NCI-H2171 (cell line): Measurements from ENCODE around the gene PHETA1.
"Not testable (repeated sequence)": the region's sequence is repeated elsewhere in the genome, so short reads cannot be mapped to it uniquely, and the experiment has no call there.

Experiments
- DNase-seq: peaks from one replicate; lab custom pipeline; 2025; lab: John Stamatoyannopoulos, UW

PHETA1 gene

DNA sequence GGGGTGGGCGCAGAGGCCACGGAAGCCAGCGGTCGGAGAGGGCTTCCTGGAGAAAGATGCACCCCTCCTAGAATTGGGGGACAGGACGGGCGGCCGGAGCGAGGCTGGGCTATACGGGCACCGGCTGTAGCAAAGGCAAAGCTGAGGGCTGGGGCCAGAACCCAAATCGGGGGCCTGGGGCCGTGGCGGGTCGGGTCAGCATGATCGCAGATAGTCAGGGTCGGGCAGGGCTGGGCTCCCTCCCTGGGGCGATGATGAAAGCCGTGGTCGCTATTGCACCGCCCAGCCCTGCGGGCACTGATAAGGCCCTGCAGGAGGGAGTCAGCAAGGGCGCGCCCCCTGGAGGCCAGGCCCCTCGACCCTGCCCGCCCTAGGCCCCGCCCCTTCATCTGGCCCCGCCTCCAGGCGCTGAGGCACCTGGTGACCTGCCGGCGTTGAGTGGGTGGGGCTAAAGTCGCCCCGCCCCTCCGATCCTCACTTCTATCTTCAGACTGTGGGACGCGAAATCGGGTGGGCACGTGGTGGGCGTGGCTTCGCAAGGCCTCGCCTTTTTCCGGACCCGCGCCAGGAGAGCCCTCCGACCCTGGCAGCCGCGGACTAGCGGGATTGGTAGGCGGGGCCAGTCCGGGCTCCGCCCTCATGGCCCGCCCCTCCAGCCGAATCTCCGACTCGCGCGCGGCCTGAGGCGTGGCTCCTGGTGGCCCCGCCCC, 36.4 kb upstream of the PHETA1 start:
- DNase-seq: peak; percentile 82

DNA sequence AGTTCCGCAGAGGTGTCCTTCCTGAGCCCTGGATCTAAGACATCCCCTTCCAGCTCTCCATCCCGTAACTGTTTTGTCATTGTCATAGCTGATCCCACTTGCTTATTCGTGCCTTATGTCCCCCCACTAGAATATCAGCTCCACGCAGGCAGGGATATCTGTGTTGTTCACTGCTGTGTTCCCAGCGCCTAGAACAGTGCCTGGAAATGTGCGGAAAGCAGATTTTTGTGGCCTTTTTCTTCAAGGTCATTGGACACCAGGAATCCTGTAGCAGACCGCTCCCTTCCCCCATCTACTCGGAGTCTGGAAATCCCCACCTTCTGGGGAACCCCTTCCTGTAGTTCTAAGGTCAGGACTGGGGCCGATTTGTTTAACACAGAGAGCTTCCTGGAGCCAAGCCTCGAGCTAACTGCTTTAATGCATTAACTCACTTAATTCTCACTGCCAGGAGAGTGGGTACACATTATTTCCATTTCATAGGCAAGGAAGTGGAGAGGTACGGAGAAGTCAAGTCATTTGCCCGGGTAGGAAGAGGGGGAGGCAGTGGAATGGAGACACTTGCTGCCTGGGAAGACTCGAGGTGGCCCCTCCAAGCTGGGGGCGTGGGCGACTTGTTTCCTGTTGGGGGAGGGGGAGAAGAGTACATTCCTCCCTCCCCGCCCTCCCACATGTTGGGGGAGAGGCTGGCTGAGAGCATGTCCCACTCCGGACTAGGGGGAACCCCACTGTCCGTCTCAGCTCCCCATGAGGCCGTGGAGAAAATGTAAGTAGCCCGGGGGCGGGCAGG, 35.7 kb upstream of the PHETA1 start:
- no peak for DNase-seq

DNA sequence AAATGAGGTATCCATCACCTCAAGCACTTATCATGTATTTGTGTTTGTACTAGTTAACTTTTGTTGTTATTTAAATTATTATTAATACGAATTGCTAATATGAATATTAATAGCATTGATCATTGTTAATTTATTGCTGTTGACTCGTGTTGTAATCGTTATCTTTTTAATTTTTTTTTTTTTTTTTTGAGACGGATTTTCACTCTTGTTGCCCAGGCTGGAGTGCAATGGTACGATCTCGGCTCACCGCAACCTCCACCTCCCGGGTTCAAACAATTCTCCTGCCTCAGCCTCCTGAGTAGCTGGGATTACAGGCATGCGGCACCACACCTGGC, 33.6 kb upstream of the PHETA1 start:
- DNase-seq: not testable (repeated sequence)

DNA sequence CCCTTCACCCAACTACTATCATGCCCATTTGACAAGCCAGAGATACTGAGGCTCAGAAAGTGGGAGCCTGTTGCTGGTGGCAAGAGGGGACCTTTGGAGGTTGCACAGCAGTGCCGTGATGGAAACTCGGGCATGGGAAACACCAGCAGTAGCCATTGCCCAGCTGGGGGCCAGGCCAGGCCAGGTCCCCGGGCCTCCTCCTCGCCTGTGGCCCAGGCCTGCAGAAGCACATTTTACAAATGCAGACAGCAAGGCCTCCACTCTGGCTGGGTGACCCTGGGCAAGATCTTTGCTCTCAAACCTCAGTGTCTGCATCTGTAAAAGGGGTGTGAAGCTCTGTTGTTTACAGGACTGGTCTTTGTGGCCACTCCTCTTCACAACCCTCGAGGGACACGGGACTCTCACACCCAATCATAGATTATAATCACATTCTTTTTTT, 32.3 kb upstream of the PHETA1 start:
- DNase-seq: no peak

DNA sequence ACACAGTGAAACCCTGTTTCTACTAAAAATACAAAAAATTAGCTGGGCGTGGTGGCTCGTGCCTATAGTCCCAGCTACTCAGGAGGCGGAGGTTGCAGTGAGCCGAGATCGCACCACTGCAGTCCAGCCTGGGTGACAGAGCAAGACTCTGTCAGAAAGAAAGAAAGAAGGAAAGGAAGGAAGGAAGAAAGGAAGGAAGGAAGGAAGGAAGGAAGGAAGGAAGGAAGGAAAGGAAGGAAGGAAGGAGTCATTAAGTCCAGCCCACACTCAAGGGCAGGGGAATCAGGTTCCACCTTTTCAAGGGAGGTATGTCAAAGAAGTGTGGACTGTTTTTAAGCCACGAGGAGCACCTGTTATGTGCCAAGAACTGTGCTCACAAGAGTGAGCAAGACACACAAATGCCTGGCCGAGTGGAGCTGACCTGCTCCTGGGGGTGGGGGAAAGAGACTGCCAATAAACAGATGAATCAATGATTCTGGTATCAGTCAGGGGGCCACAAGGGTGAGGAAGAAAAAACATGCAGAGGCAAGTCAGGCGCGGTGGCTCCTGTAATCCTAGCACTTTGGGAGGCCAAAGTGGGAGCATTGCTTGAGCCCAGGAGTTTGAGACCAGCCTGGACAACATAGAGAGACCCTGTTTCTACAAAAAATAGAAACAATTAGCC, 31.0 kb upstream of the PHETA1 start:
- DNase-seq: not testable (repeated sequence)

DNA sequence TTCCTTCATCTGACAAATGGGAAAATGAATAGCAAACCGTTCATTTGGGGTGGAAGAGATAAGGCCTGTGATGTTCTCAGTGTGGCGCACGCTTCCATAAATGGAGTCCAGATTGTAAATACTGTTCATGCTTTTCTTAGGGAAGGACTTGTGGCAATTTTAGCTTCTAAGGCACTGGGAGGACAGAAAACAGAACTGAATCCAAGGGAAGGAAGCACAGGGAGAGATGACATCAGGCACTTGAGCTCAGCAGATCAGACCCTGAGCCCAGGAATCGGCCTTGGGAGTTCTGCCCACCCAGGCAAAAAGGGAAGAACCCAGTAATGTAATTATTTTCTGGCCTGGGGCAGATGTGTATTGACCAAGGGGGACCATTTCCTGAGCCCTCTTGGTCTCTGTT, 29.6 kb upstream of the PHETA1 start:
- no peak for DNase-seq

DNA sequence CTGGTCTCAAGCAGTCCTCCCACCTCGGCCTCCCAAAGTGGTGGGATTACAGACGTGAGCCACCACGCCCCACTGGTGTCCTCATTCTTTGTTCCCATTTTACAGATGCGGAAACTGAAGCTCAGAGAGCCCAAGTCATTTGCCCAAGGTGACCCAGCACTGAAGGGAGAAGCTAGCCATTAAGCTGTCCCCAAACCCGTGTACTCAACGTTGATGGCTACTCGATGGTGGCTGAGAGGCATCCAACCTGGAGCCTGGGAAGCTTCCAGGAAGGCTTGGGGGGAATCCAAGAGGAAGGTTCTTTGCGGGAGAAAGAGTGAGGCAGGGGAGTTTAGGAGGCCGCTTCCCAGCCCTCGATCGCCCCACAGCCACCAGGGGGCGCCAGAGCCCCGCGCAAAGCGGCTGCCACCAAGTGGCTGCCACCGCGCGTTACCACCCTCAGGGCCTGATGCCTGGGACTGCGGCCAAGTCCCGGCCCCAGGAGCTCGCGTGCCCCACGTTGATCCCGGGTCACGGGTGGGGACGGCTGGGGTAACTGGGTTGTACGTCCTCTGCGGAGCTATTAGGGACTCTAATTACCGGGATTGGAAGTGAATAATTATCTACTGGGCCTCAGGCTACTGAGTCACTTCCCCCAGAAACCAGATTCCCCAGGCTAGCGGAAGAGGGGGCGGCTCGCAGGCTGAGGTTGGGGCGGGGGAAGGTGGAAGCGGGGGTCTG, 28.0 kb upstream of the PHETA1 start:
- DNase-seq: peak; percentile 70

DNA sequence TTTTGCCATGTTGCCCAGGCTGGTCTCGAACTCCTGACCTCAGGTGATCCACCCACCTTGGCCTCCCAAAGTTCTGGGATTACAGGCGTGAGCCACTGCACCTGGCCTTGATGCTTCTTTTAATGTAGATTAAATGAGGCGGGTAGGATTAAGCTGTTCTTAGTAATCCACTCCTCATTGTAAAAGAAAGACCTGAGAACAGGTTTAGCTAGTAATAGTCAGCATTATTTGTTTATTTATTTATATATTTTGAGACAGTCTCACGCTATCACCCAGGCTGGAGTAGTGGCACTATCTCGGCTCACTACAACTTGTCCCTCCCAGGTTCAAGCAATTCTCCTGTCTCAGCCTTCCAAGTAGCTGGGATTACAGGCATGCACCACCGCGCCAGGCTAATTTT, 27.4 kb upstream of the PHETA1 start:
- not testable (repeated sequence) for DNase-seq

DNA sequence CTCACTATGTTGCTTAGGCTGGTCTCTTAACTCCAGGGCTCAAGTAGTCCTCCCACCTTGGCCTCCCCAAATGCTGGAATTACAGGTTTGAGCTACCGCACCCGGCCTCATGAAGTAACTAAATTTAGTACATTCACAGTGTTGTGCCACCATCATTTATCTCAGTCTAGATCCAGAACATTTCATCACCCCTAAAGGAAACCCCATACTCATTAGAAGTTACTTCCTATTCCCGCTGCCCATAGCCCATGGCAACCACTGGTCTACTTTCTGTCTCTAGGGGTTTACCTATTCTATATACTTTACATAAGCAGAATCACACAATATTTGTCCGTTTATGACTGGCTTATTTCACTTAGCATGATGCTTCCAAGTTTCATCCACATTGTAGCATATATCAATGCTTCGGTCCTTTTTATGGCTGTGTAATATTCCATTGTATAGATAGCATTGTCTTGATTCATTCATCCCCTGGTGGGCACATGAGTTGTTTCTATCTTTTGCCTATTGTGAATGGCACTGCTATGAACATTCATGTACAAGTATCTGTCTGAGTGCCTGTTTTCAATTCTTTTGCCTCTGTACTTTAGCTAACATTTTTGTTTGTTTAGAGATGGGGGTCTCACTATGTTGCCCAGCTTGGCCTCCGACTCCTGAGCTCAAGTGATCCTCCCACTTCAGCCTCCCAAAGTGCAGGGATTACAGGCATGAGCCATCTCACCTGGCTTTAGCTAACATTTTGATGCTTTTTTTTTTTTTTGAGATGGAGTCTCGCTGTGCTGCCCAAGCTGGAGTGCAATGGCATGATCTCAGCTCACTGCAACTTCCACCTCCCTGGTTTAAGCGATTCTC, 26.7 kb upstream of the PHETA1 start:
- DNase-seq: no peak

DNA sequence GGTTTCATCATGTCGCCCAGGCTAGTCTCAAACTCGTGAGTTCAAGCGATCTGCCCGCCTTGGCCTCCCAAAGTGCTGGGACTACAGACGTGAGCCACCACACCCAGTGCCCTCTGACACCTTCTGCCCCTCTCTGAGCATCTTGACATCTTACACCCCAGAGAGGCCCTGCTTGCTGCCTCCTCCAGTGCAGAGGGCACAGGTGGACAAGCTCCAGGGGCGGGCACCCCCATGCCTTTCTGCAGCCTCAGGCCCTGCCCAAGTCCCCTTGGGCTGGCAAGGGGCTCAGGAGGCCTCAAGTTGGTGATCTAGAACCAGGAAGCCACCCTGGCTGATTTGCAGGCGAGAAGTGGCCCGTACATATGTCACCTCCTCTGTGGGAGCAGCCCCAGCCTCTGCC, 25.6 kb upstream of the PHETA1 start:
- no peak for DNase-seq

DNA sequence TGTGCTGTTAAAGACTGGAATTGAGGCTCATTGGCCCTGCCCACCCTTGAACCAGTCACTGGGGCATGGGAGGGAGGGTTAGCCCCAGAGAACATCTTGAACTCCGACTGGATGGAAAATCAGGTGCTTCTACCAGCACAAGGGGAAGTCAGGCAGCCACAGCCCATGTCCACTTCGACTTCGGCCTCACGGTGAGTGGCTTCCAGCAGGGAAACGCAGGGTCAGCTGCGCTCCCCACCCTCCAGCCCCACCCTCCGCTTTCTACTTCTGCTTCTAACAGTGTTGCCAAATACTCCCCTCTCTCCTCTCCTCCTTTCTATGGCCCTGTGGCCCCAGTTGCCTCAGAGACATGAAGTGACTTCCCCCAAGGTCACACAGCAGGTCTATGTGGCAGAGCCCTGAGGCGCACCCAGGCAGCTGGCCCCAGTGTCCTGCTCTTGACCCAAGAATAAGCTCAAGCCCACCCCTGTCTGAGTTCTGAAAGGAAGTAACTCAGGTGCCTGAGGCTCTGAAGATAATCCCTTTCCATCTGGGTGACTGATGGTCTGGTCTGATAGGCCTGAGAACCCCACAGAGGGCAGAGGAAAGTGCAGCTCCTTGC, 24.9 kb upstream of the PHETA1 start:
- DNase-seq: no peak

DNA sequence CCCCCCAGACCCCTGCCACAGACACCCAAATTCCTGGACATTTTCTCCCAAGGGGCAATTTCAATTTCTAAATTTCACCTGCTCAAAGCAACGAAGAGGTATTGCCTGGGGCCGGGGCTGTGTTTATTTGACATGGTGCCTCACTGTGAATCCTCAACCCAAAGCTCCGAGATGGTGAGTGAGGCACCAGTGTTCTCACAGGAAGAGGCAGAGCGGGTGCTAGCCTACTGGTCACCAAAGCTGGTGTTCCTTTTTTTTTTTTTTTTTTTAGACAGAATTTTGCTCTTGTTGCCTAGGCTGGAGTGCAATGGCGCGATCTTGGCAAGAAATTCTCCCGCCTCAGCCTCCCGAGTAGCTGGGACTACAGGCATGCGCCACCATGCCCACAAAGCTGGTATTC, 22.0 kb upstream of the PHETA1 start:
- DNase-seq: no peak

DNA sequence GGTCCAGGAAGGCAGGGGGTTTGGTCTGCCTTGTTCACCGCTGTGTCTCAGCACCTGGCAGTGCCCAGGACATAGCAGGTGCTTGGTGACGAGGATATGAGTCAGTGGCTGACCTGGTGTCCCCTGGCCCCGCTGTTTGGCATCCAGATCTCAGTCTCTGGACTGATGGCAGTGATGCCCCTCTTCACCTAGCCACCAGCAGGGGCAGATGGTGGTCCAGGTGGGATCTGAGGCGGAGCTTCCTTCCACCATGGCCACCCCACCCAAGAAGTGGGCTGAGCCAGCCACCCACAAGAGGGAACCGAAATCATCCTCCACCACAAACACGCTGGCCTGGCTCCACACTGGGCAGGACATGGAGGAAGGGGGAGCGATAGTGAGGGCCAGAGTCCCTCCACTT, 20.7 kb upstream of the PHETA1 start:
- DNase-seq: no peak

DNA sequence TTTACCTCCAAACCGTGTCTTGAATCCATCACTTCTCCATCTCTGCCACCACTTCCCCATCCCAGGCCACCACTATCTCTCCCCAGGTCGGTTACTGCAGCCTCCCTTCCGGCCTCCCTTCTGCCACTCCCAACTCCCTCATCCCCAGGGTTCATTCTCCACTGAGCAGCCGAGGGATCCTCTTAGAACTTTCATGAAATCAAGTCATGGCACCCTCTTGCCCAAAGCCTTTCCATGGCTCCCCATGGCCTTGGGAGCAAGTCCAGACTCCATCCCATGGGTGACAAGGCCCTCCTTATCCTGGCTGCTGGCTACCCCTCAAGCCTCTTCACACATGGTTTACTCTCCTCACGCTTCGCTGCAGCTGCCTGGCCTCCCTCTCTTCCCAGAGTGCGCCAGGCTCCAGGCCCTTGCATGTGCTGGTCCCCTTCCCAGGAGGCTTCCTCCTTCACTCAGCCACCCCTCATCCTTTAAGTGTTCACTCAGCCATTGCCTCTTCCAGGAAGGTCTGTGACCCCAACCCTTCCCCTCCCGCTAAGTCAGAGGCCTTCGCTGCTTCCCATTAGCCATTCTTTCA, 18.9 kb upstream of the PHETA1 start:
- DNase-seq: no peak

DNA sequence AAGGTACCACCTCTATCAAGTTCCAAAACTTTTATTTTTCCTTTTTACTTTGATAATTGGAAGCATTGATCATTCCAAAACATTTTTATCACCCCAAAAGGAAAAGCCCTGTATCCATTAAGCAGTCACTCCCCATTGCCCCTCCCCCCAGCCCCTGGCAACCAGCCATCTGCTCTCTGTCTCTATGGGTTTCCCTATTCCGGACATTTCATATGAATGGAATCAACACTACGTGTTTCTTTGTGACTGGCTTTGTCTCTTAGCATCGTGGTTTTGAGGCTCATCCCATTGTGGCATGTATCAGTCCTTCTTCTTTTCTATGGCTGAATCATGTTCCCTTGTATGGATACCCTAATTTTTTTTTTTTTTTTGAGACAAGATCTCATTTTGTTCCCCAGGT, 18.0 kb upstream of the PHETA1 start:
- no peak for DNase-seq

DNA sequence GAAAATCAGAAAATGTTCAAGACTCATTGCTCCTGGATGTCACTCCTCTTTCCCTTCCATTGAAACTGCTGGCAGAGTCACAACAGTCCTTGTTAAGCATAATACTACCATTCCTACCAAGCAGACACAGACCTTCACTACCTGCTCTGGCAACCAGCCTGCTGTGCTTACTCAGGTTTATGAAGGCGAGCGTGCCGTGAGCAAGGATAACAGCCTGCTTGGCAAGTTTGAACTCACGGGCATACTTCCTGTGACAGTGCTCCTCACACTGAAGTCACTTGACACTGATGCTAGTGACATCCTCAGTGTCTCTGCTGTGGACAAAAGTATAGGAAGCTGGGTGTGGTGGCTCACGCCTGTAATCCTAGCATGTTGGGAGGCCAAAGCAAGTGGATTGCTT, 15.7 kb upstream of the PHETA1 start:
- no peak for DNase-seq

DNA sequence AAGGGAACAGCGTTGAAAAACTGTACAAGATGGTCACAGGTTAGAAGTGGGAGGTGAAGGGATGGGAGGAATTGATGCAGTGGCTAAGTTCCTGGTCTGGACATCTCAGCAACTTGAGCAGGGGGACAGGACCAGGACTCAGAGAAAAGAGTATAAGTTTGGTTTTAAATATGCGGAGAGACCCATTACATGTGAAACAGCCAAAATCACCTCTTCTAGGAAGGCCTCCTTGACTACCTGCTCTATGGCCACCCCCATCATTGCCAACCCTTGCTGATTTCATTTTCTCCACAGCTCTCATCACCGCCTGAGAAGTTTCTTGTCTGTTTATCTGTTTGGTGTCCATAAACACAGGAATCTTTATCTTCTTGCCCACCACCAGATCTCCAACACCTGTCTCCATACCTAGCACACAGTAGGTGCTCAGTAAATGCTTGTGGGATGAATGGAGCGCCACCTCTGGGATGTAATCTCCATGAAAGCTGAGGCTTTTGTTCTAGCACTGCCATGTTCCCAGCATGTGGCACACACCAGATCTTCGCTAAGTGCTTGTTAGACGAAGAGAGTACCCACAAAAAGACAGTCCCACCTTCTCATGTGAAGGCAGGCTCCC, 11.2 kb upstream of the PHETA1 start:
- DNase-seq: no peak

DNA sequence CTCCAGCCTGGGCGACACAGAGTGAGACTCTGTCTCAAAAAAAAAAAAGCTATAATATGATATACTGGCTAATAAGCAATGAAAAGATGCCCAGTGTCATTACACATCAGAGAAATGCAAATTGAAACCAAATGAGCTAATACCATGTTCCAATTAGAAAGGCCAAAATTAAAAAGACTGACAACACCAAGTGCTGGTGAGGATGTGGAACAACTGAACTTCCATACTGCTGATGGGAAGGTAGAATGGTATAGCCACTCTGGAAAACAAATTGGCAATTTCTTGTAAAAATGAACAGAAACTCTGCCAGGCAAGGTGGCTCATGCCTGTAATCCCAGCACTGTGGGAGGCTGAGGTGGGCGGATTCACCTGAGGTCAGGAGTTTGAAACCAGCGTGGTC, 8.5 kb upstream of the PHETA1 start:
- no peak for DNase-seq

DNA sequence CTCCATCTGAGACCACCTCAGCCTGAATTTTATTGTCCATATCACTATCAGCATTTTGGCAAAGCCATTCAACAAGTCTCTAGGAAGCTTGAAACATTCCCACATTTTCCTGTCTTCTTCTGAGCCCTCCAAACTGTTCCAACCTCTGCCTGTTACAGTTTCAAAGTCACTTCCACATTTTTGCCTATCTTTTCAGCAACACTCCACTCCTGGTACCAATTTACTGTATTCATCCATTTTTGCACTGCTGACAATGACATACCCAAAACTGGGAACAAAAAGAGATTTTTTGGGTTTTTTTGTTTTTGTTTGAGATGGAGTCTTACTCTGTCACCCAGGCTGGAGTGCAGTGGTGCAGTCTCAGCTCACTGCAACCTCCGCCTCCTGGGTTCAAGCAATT, 4.3 kb upstream of the PHETA1 start:
- DNase-seq: not testable (repeated sequence)

DNA sequence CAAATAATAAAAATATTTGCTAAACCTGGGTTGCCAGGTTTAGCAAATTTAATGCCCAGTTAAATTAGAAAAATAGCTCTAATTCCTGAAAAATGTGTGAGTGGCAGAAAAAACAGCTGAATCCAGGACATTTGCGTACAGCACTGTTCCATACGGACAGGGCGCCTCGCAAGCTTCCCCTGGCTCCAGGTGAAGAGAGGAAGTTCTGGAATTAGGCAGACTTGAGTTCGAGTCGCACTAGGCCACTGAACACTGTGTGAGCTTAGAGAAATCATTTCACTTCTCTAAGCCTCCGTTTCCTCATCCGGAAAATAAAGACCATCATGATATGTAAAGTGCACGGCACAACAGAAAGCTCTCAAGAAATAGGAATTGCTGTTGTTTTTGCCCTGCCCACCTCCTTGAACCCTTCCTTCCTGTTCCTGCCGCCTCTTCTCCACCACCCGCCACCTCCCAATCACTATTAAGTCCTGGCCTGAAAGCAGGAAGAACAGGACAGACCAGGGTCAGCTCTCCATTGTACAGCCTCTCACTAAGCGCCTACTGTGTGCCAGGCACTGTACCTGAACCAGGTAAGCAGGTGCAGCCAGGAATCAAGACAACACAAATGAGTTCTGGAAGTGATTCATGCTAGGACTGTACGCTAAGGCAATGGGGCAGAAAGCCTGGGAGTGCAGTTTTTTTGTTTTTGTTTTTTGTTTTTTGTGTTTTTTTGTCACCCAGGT, 763 bp upstream of the PHETA1 start:
- no peak for DNase-seq
